SH-SY5Y (cell line): Measurements from ENCODE around the gene NLRC3.

Experiments used
- GATA2 ChIP-seq: IDR thresholded peaks from 2 replicates; pipeline ENCODE4 v1.6.1; 2011; ENCODE audit warnings: mild to moderate bottlenecking, low read depth, low read length
- GATA3 ChIP-seq: IDR thresholded peaks from 2 replicates; pipeline ENCODE4 v1.6.1; 2011; ENCODE audit warnings: low read depth, mild to moderate bottlenecking, low read length, moderate library complexity

DNA sequence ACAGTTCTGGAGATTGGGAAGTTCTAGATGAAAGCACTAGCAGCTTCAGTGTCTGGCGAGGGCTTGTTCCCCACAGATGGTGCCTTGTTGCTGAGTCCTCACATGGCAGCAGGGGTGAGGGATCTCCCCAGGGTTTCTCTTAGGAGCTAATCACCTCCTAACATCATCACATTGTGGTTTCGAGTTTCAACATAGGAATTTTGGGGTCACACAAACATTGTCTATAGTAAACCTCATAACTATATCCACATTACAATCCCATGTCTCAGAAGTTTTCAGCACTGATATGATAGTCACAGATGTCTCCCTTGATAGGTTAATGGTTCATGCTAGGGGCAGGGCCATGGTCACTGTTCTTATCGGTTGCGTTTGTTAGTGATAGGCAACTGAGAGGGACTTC, 62.6 kb downstream of the NLRC3 start:
- TF ChIP-seq GATA2 (no peak), GATA3 (no peak)
